ENCODE measurements around the gene NBL1.

- TF ChIP-seq CTCF (IDR thresholded peaks at IDR 0.05; ENCODE audit: low read depth, low read length, missing input control) = no peak
- no peak for TF ChIP-seq TAF1 (conservative IDR thresholded peaks at IDR 0.05)
- no peak for TF ChIP-seq HNF4G (IDR thresholded peaks at IDR 0.05)
- no peak for TF ChIP-seq SP1 (IDR thresholded peaks at IDR 0.05)
- TF ChIP-seq GABPA (IDR thresholded peaks at IDR 0.05 in 1 of 2, conservative IDR thresholded peaks at IDR 0.05 in 1 of 2) = no peak
- TF ChIP-seq RAD21 (IDR thresholded peaks at IDR 0.05) = no peak
- no peak for TF ChIP-seq YY1 (IDR thresholded peaks at IDR 0.05)
- no peak for TF ChIP-seq EGR1 (IDR thresholded peaks at IDR 0.05; ENCODE audit: low read depth in 2 of 2)
- TF ChIP-seq REST (IDR thresholded peaks at IDR 0.05) = no peak
These were observed 38.1 kb downstream of the NBL1 start for GRCh38 chr1:19682257-19682656.
